ENCODE measurements around the gene DOP1A. TPM values are rescaled to one million over a fixed set of nuclear protein-coding genes. Genes with fewer than 3 reads are reported as not detected.

DOP1A gene
- total RNA-seq, 1 donor from 2014 or later = 19.0 TPM

DNA sequence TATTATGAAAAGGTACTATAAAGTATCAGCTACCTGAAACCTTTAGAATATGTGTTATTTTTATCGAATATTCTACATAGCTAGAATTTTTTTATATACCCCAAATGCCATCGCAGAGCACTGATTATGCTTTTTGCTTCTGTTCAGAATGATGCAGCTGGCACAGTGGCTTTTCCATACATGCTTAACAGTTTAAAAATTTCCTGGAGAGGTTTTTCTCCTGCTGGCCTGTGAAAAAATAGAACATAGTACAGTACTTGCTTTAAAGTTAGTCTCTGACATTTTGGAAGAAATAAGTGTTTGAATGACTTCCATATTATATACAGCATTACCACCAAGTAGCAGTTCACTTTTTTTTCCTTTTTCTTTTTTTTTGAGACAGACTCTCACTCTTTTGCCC lies 5.3 kb downstream of the DOP1A start:
- TF ChIP-seq, protein P1, sequence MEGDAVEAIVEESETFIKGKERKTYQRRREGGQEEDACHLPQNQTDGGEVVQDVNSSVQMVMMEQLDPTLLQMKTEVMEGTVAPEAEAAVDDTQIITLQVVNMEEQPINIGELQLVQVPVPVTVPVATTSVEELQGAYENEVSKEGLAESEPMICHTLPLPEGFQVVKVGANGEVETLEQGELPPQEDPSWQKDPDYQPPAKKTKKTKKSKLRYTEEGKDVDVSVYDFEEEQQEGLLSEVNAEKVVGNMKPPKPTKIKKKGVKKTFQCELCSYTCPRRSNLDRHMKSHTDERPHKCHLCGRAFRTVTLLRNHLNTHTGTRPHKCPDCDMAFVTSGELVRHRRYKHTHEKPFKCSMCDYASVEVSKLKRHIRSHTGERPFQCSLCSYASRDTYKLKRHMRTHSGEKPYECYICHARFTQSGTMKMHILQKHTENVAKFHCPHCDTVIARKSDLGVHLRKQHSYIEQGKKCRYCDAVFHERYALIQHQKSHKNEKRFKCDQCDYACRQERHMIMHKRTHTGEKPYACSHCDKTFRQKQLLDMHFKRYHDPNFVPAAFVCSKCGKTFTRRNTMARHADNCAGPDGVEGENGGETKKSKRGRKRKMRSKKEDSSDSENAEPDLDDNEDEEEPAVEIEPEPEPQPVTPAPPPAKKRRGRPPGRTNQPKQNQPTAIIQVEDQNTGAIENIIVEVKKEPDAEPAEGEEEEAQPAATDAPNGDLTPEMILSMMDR (IDR thresholded peaks at IDR 0.05) = no peak
- peaks cover 3% of the 10 kb centered on the region for H3K9me3 Mint-ChIP-seq (ENCODE audit: low read depth)
- H3K27me3 Mint-ChIP-seq (ENCODE audit: low read depth) = no peaks in the 10 kb centered on the region
- DNase-seq (ENCODE audit: low spot score) = no peak
- peaks cover 3% of the 10 kb centered on the region for H3K36me3 Mint-ChIP-seq (ENCODE audit: low read depth)
- H3K27ac Mint-ChIP-seq (ENCODE audit: unreplicated experiment) = no peak overlapping the region
- peaks cover 26% of the 10 kb centered on the region for H3K4me1 Mint-ChIP-seq (ENCODE audit: low read depth)
- no peak overlapping the region for H3K4me3 Mint-ChIP-seq (ENCODE audit: unreplicated experiment)

GRCh38 chr6:83073615-83074014 lies 6.1 kb downstream of the DOP1A start:
- TF ChIP-seq, protein P1 (IDR thresholded peaks at IDR 0.05) = no peak
- H3K4me1 Mint-ChIP-seq (ENCODE audit: low read depth) = peaks cover 21% of the 10 kb centered on the region
- H3K4me3 Mint-ChIP-seq (ENCODE audit: unreplicated experiment) = no peak overlapping the region
- H3K36me3 Mint-ChIP-seq (ENCODE audit: low read depth) = peaks cover 3% of the 10 kb centered on the region
- no peaks in the 10 kb centered on the region for H3K27me3 Mint-ChIP-seq (ENCODE audit: low read depth)
- H3K9me3 Mint-ChIP-seq (ENCODE audit: low read depth) = peaks cover 3% of the 10 kb centered on the region
- no peak for DNase-seq (ENCODE audit: low spot score)
- no peak overlapping the region for H3K27ac Mint-ChIP-seq (ENCODE audit: unreplicated experiment)

- no peaks in the 10 kb centered on the region for H3K36me3 Mint-ChIP-seq (ENCODE audit: low read depth)
These were observed 16.0 kb downstream of the DOP1A start for GRCh38 chr6:83083476-83083875.

GRCh38 chr6:83086751-83087150 lies 19.3 kb downstream of the DOP1A start:
- no peak overlapping the region for H3K4me3 Mint-ChIP-seq (ENCODE audit: unreplicated experiment)
- H3K9me3 Mint-ChIP-seq (ENCODE audit: low read depth) = peaks cover 3% of the 10 kb centered on the region
- H3K27ac Mint-ChIP-seq (ENCODE audit: unreplicated experiment) = no peak overlapping the region
- TF ChIP-seq, protein P1 (IDR thresholded peaks at IDR 0.05) = no peak
- peaks cover under 1% of the 10 kb centered on the region for H3K4me1 Mint-ChIP-seq (ENCODE audit: low read depth)
- no peaks in the 10 kb centered on the region for H3K27me3 Mint-ChIP-seq (ENCODE audit: low read depth)
- H3K36me3 Mint-ChIP-seq (ENCODE audit: low read depth) = peaks cover 2% of the 10 kb centered on the region
- no peak for DNase-seq (ENCODE audit: low spot score)

More at GRCh38 chr6:83083476-83083875, 16.0 kb downstream of the DOP1A start:
- Mint-ChIP-seq H3K4me3 (ENCODE audit: unreplicated experiment) (no peak overlapping the region), H3K27ac (ENCODE audit: unreplicated experiment) (no peak overlapping the region), H3K4me1 (ENCODE audit: low read depth) (no peaks in the 10 kb centered on the region), H3K27me3 (ENCODE audit: low read depth) (no peaks in the 10 kb centered on the region), H3K9me3 (ENCODE audit: low read depth) (peaks cover 3% of the 10 kb centered on the region)
- TF ChIP-seq, protein P1 (IDR thresholded peaks at IDR 0.05) = no peak
- DNase-seq (ENCODE audit: low spot score) = no peak

DNA sequence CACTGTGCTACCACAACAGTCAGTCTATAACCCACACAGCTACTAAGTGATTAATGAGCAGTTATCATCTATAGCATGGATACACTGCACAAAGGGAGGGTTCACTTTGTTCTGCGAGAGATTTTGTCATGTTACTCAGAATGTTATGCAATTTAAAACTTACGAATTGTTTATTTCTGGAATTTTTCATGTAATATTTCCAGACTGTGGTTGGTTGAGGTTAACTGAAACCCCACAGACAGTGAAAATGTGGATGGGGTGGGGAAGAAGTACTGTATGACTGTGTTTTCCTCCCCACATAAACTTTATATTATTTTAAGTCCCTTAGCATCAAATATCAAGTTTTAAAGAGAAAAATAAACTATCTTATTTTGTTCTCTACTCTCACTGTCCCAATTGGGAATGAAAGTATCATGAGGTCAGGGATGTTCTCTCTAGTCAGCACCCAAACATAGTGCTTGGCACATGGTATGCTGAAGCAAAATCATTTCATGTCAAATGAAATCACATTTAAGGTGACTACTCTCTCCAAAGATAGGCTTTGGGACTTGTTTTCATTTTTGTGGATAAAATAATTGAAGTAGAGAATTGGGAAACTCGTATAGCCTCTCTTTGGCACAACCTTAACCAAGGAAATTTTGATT lies 25.4 kb downstream of the DOP1A start:
- Mint-ChIP-seq H3K4me1 (ENCODE audit: low read depth) (peaks cover 21% of the 10 kb centered on the region), H3K27ac (ENCODE audit: unreplicated experiment) (no peak overlapping the region), H3K36me3 (ENCODE audit: low read depth) (peaks cover 2% of the 10 kb centered on the region), H3K4me3 (ENCODE audit: unreplicated experiment) (no peak overlapping the region), H3K9me3 (ENCODE audit: low read depth) (peaks cover 4% of the 10 kb centered on the region), H3K27me3 (ENCODE audit: low read depth) (no peaks in the 10 kb centered on the region)
- DNase-seq (ENCODE audit: low spot score) = no peak
- TF ChIP-seq, protein P1 (IDR thresholded peaks at IDR 0.05) = no peak

Measured in chondrocyte (in vitro differentiated cells).